ENCODE data around the gene ZNF423.

ZNF423 gene

DNA sequence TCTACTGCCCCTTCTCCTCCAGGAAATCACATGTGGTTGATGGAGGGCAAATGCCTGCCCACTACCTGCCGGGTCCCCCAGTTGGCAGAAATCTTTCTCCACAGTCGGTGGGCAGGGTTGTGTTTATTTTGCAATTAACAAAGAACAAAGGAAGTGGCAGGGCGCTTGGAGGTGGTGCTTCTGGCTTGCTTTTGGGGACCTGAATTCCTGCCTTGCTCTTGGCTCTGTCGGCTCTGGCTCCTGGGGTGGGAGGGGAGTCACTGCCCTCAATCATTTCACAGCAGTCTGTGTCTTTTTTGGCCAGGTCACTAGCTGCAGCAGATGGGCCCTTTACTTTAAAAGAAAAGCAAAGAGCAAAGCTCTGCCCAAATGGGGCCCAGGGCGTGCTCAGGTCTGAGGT, 413.1 kb downstream of the ZNF423 start:
- no peaks in the 10 kb centered on the region for H3K27me3 ChIP-seq (ENCODE audit: control insufficient read depth, insufficient read depth, low read length)
- H3K36me3 ChIP-seq (ENCODE audit: control insufficient read depth, insufficient read depth, low read length) = no peaks in the 10 kb centered on the region
- TF ChIP-seq CTCF (IDR thresholded peaks at IDR 0.05) = no peak
- no peak overlapping the region for H3K4me3 ChIP-seq (ENCODE audit: low read depth, low read length)
- no peaks in the 10 kb centered on the region for H3K4me1 ChIP-seq
- no peak overlapping the region for H3K4me2 ChIP-seq (ENCODE audit: low read length)
- no peak overlapping the region for H2AFZ ChIP-seq
- no peaks in the 10 kb centered on the region for H3K9me3 ChIP-seq (ENCODE audit: control insufficient read depth, low read length)
- no peaks in the 10 kb centered on the region for H3K79me2 ChIP-seq
- no peak overlapping the region for H3K9ac ChIP-seq
- H3K27ac ChIP-seq = no peak overlapping the region

- TF ChIP-seq CTCF (IDR thresholded peaks at IDR 0.05) = peak; percentile 20
- no peaks in the 10 kb centered on the region for H3K36me3 ChIP-seq (ENCODE audit: control insufficient read depth, insufficient read depth, low read length)
- H3K27ac ChIP-seq = no peak overlapping the region
Measured at GRCh38 chr16:49441366-49441780, 414.5 kb downstream of the ZNF423 start.

GRCh38 chr16:49440156-49441065, 415.5 kb downstream of the ZNF423 start:
- Histone ChIP-seq H3K27ac (no peak overlapping the region), H3K4me1 (no peaks in the 10 kb centered on the region), H2AFZ (no peak overlapping the region), H3K9ac (no peak overlapping the region), H3K36me3 (ENCODE audit: control insufficient read depth, insufficient read depth, low read length) (no peaks in the 10 kb centered on the region), H3K9me3 (ENCODE audit: control insufficient read depth, low read length) (no peaks in the 10 kb centered on the region), H3K4me2 (ENCODE audit: low read length) (no peak overlapping the region), H3K79me2 (no peaks in the 10 kb centered on the region), H3K27me3 (ENCODE audit: control insufficient read depth, insufficient read depth, low read length) (no peaks in the 10 kb centered on the region), H3K4me3 (ENCODE audit: low read depth, low read length) (no peak overlapping the region)
- TF ChIP-seq CTCF (IDR thresholded peaks at IDR 0.05) = no peak

More at GRCh38 chr16:49441366-49441780, 414.5 kb downstream of the ZNF423 start:
- Histone ChIP-seq H3K4me2 (ENCODE audit: low read length) (no peak overlapping the region), H3K9me3 (ENCODE audit: control insufficient read depth, low read length) (no peaks in the 10 kb centered on the region), H3K4me3 (ENCODE audit: low read depth, low read length) (no peak overlapping the region), H3K27me3 (ENCODE audit: control insufficient read depth, insufficient read depth, low read length) (no peaks in the 10 kb centered on the region), H3K4me1 (no peaks in the 10 kb centered on the region), H3K79me2 (no peaks in the 10 kb centered on the region), H3K9ac (no peak overlapping the region), H2AFZ (peak overlapping the region; percentile 68)

DNA sequence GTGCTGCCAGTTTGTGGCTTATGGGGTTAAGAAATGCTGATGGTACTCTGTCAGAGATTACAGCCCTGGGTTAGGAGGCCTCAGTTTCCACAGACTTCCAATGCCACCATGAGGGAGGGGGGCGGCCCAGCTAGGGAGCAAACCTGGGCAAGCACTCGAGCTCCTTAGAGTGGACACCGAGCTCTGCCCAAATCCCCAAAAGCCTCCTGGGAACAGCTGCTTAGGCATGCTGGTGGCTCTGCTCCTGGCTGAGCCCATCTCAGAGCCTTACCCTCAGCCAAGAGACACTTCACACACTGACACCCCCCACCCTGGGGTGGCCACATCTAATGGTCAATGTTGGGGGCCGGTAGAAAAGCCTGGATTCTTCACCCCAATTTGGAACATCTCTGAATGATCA, 416.2 kb downstream of the ZNF423 start:
- no peak overlapping the region for H2AFZ ChIP-seq
- H3K4me2 ChIP-seq (ENCODE audit: low read length) = no peak overlapping the region
- no peak overlapping the region for H3K9ac ChIP-seq
- no peak for TF ChIP-seq CTCF (IDR thresholded peaks at IDR 0.05)
- H3K4me3 ChIP-seq (ENCODE audit: low read depth, low read length) = no peak overlapping the region
- H3K9me3 ChIP-seq (ENCODE audit: control insufficient read depth, low read length) = no peaks in the 10 kb centered on the region
- H3K79me2 ChIP-seq = no peaks in the 10 kb centered on the region
- no peaks in the 10 kb centered on the region for H3K4me1 ChIP-seq
- no peaks in the 10 kb centered on the region for H3K36me3 ChIP-seq (ENCODE audit: control insufficient read depth, insufficient read depth, low read length)
- H3K27ac ChIP-seq = no peak overlapping the region
- no peaks in the 10 kb centered on the region for H3K27me3 ChIP-seq (ENCODE audit: control insufficient read depth, insufficient read depth, low read length)

- Histone ChIP-seq H3K79me2 (no peaks in the 10 kb centered on the region), H3K9me3 (ENCODE audit: control insufficient read depth, low read length) (no peaks in the 10 kb centered on the region), H2AFZ (no peak overlapping the region), H3K27ac (no peak overlapping the region), H3K36me3 (ENCODE audit: control insufficient read depth, insufficient read depth, low read length) (no peaks in the 10 kb centered on the region), H3K9ac (no peak overlapping the region), H3K4me2 (ENCODE audit: low read length) (no peak overlapping the region), H3K4me3 (ENCODE audit: low read depth, low read length) (no peak overlapping the region), H3K27me3 (ENCODE audit: control insufficient read depth, insufficient read depth, low read length) (no peaks in the 10 kb centered on the region), H3K4me1 (no peaks in the 10 kb centered on the region)
- no peak for TF ChIP-seq CTCF (IDR thresholded peaks at IDR 0.05)
Measured at GRCh38 chr16:49439050-49439449, 416.9 kb downstream of the ZNF423 start.
